ENCODE measurements around the gene UBE2N. TPM values are rescaled to one million over a fixed set of nuclear protein-coding genes. Genes with fewer than 3 reads are reported as not detected.

The UBE2N gene
- total RNA-seq, 1 experiment from 2014 or later, result 177 TPM

- Histone ChIP-seq H3K4me3 (ENCODE audit: low read depth, low read length, poor library complexity, severe bottlenecking) (no peak overlapping the region), H3K36me3 (ENCODE audit: insufficient read depth, low read length, poor library complexity, severe bottlenecking) (no peaks in the 10 kb centered on the region), H3K27ac (ENCODE audit: low read depth, low read length, poor library complexity, severe bottlenecking) (no peak overlapping the region), H3K9me3 (ENCODE audit: low read depth, low read length, poor library complexity, severe bottlenecking) (no peaks in the 10 kb centered on the region), H3K27me3 (replicated peaks; ENCODE audit: insufficient read depth, low read depth, low read length, poor library complexity) (no peaks in the 10 kb centered on the region), H3K4me1 (ENCODE audit: insufficient read depth, low read length, poor library complexity, severe bottlenecking) (no peaks in the 10 kb centered on the region)
- ChIA-PET POLR2A (ENCODE audit: low non-redundant PET) (no interaction called here), CTCF (no interaction called here)
- intact Hi-C loops (cut with micrococcal nuclease; ENCODE audit: unreplicated experiment), result no loop called here
- TF ChIP-seq EZH2 (IDR thresholded peaks at IDR 0.05; ENCODE audit: borderline replicate concordance, low read depth, low read length, poor library complexity, severe bottlenecking), result no peak
- TF ChIP-seq CTCF (conservative IDR thresholded peaks at IDR 0.05; ENCODE audit: low read depth, low read length), result no peak
- BruUV-seq (replicated peaks), result no TSS peak
- DNase-seq (ENCODE audit: low spot score), result no peak
Observed at GRCh38 chr12:93366422-93366821, 75.3 kb downstream of the UBE2N start.

GRCh38 chr12:93365616-93366405, 75.9 kb downstream of the UBE2N start:
- ChIA-PET POLR2A (ENCODE audit: low non-redundant PET) (no interaction called here), CTCF (no interaction called here)
- TF ChIP-seq EZH2 (IDR thresholded peaks at IDR 0.05; ENCODE audit: borderline replicate concordance, low read depth, low read length, poor library complexity, severe bottlenecking), result no peak
- no peak for TF ChIP-seq CTCF (conservative IDR thresholded peaks at IDR 0.05; ENCODE audit: low read depth, low read length)
- no peaks in the 10 kb centered on the region for H3K36me3 ChIP-seq (ENCODE audit: insufficient read depth, low read length, poor library complexity, severe bottlenecking)
- no peaks in the 10 kb centered on the region for H3K4me1 ChIP-seq (ENCODE audit: insufficient read depth, low read length, poor library complexity, severe bottlenecking)
- no TSS peak for BruUV-seq (replicated peaks)
- no peak overlapping the region for H3K4me3 ChIP-seq (ENCODE audit: low read depth, low read length, poor library complexity, severe bottlenecking)
- no peaks in the 10 kb centered on the region for H3K9me3 ChIP-seq (ENCODE audit: low read depth, low read length, poor library complexity, severe bottlenecking)
- intact Hi-C loops (cut with micrococcal nuclease; ENCODE audit: unreplicated experiment), result no loop called here
- no peak for DNase-seq (ENCODE audit: low spot score)
- H3K27ac ChIP-seq (ENCODE audit: low read depth, low read length, poor library complexity, severe bottlenecking), result no peak overlapping the region
- no peaks in the 10 kb centered on the region for H3K27me3 ChIP-seq (replicated peaks; ENCODE audit: insufficient read depth, low read depth, low read length, poor library complexity)

- H3K27ac ChIP-seq (ENCODE audit: low read depth, low read length, poor library complexity, severe bottlenecking), result no peak overlapping the region
- ChIA-PET CTCF (no interaction called here), POLR2A (ENCODE audit: low non-redundant PET) (no interaction called here)
- BruUV-seq (replicated peaks), result no TSS peak
- intact Hi-C loops (cut with micrococcal nuclease; ENCODE audit: unreplicated experiment), result no loop called here
- no peak overlapping the region for H3K4me3 ChIP-seq (ENCODE audit: low read depth, low read length, poor library complexity, severe bottlenecking)
- no peaks in the 10 kb centered on the region for H3K4me1 ChIP-seq (ENCODE audit: insufficient read depth, low read length, poor library complexity, severe bottlenecking)
- H3K27me3 ChIP-seq (replicated peaks; ENCODE audit: insufficient read depth, low read depth, low read length, poor library complexity), result no peaks in the 10 kb centered on the region
- H3K36me3 ChIP-seq (ENCODE audit: insufficient read depth, low read length, poor library complexity, severe bottlenecking), result no peaks in the 10 kb centered on the region
- no peaks in the 10 kb centered on the region for H3K9me3 ChIP-seq (ENCODE audit: low read depth, low read length, poor library complexity, severe bottlenecking)
- no peak for DNase-seq (ENCODE audit: low spot score)
- TF ChIP-seq CTCF (conservative IDR thresholded peaks at IDR 0.05; ENCODE audit: low read depth, low read length), result no peak
- TF ChIP-seq EZH2 (IDR thresholded peaks at IDR 0.05; ENCODE audit: borderline replicate concordance, low read depth, low read length, poor library complexity, severe bottlenecking), result no peak
Observed at GRCh38 chr12:93363841-93364297, 77.9 kb downstream of the UBE2N start.

Measured in A673 (cell line).